CD4-positive, CD25-positive, alpha-beta regulatory T cell (primary cell): ENCODE data around the gene PER1. TPM values are rescaled to one million over a fixed set of nuclear protein-coding genes. Genes with fewer than 3 reads are reported as not detected.

Experiments used
- ATAC-seq, 2 donors: fragments of 150-1000 bp; cut with Tn5 transposase; one replicate each; pipeline ENCODE4 v1.10.0; 2021; ENCODE audit warnings: low read depth in 2 of 2, moderate number of reproducible peaks in 2 of 2, moderate library complexity in 1 of 2
- DNase-seq, 3 donors: peaks; one replicate each; pipeline versions ENCODE4 v3.0.0 to v3.0.0-alpha.2; 2012 to 2022; ENCODE audit warnings: mixed read lengths in 1 of 3
- H3K27ac ChIP-seq: one replicate; pipeline ENCODE4 v1.7.0; 2013; ENCODE audit warnings: mild to moderate bottlenecking, low read length; ENCODE audit not compliant: insufficient read depth, poor library complexity, severe bottlenecking
- H3K27me3 ChIP-seq: one replicate; pipeline ENCODE4 v1.7.0; 2013; ENCODE audit warnings: low read length; ENCODE audit not compliant: control insufficient read depth, insufficient read depth
- H3K36me3 ChIP-seq: one replicate; pipeline ENCODE4 v1.7.0; 2013; ENCODE audit warnings: mild to moderate bottlenecking, low read length, moderate library complexity; ENCODE audit not compliant: control insufficient read depth, insufficient read depth
- H3K4me1 ChIP-seq: 2 replicates; pipeline ENCODE4 v1.7.0; 2013; ENCODE audit warnings: mild to moderate bottlenecking, low read length; ENCODE audit not compliant: insufficient read depth, control insufficient read depth, poor library complexity, severe bottlenecking
- H3K4me3 ChIP-seq: one replicate; pipeline ENCODE4 v1.7.0; 2013; ENCODE audit warnings: low read depth, mild to moderate bottlenecking, low read length, moderate library complexity
- H3K9me3 ChIP-seq, 2 experiments: 1 replicate in 1 of 2; 2 replicates in 1 of 2; pipeline ENCODE4 v1.7.0; 2013; ENCODE audit warnings: low read length in 2 of 2, mild to moderate bottlenecking in 1 of 2, moderate library complexity in 1 of 2; ENCODE audit not compliant: control insufficient read depth in 2 of 2
- H3K27ac Mint-ChIP-seq, 3 donors: one replicate each; pipeline ENCODE4 v1.8.0; 2020 to 2022; ENCODE audit warnings: mild to moderate bottlenecking in 3 of 3, mixed read lengths in 3 of 3, moderate library complexity in 2 of 3
- H3K27me3 Mint-ChIP-seq: one replicate; pipeline ENCODE4 v1.8.0; 2022; ENCODE audit warnings: mild to moderate bottlenecking, mixed read lengths
- H3K36me3 Mint-ChIP-seq: one replicate; pipeline ENCODE4 v1.8.0; 2020; ENCODE audit warnings: mixed read lengths
- H3K4me1 Mint-ChIP-seq, 4 donors: one replicate each; pipeline ENCODE4 v1.8.0; 2020 to 2022; ENCODE audit warnings: mixed read lengths in 4 of 4, mild to moderate bottlenecking in 1 of 4
- H3K4me3 Mint-ChIP-seq, 4 donors: one replicate each; pipeline ENCODE4 v1.8.0; 2020 to 2022; ENCODE audit warnings: mild to moderate bottlenecking in 4 of 4, mixed read lengths in 4 of 4, moderate library complexity in 3 of 4
- H3K9me3 Mint-ChIP-seq, 7 donors: one replicate each; pipeline ENCODE4 v1.8.0; 2020 to 2022; ENCODE audit warnings: mixed read lengths in 7 of 7, mild to moderate bottlenecking in 3 of 7, moderate library complexity in 2 of 7
- polyA plus RNA-seq, 4 donors: library from polyadenylated mRNA; unstranded; fragments of 300-500 nt; fragmentation: Illumina TruSeq; gene quantifications; one replicate each; pipeline ENCODE4 v1.2.3, GENCODE V29; 2021
- total RNA-seq: library from RNA; stranded (reverse); gene quantifications from one replicate; pipeline ENCODE4 v1.2.3, GENCODE V29; 2022

Gene PER1
- total and polyA plus RNA-seq, 5 donors from 2014 or later: 4.8 to 1,740 (median 6.9) TPM

DNA sequence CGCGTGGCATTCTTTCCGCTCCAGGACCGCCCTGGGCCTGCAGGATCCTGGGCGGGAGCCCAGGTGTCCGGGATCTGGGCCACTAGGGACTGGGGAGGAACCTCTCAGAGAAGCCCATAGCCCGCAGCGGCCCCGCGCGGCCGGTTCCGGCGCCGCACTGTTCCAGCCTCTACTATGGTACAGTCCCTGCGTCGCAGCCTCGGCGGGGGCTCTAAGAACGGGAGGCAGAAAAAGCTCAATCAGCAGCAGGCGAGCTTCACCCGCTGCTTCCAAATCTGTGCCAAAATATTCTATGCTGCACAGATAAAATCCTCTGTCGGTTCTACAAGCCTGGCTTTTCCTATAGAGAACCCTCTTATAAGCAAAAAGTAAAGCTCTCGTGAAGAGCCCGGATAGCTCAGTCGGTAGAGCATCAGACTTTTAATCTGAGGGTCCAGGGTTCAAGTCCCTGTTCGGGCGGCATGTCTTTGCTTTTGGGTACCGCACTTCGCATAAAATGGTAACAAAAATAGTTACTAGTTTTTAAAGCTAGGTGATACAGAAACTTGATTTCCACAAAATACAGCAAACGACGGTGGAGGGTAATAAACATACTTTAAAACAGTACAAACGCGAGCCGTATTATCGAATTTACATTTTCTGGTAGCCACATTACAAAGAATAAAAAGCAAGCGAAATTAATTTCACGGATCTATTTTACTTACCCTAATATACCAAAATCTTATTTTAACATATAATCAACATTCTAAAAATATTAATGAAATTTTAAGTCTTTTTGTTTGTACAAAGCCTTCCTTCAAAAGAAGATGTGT lies 33.2 kb downstream of the PER1 start:
- peak overlapping the region; percentile 75 for H3K27ac ChIP-seq
- peaks cover 16 to 61% (median 37%) of the 10 kb centered on the region in 4 donors for H3K4me1 Mint-ChIP-seq

DNA sequence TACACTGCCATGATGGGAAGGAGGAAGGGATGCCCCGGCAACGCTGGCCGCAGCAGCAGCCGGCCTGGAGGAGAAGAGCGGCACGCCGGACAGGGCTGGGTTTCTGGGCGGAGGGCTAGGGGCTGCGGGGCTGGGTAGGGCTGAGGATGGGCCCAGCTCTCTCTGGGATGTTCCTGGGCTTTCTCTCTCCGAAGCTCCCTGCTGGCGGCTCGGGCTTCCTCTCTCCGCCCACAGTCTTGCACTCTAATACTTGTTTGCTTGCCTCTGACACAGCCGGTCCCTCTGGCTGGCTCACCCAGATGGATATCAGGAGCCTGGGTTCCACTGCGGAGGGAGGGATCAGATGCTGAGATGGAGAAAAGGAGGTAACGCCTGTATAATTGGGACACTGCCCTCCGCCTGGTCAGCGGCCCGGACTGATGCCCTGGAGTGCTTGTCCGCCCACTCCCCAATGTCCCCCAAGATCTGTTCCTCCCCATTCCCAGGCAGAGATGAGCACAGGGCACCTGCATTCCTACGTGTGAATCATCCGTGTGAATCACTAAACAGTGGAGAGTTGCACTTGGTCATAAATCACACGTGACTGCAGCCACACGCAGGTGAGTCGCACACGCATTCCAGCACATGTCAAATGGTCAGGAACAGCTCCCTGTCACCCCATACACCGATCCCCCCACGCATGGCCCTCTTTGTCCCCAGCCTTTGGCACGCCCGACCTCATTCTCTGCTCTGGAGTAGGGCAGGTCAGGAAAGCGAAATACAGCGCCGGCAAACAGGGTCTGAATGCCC lies 34.0 kb downstream of the PER1 start, which contains the start of gene ALOXE3:
ALOXE3 (minus strand) TSS at position 535 of the 789 bp plus-strand sequence; CDS start at position 11, 524 bp downstream.
- DNase-seq (no peak), ATAC-seq (peak in 1 of 2 donors; percentile 1)
- Histone ChIP-seq H3K9me3 (no peaks in the 10 kb centered on the region), H3K4me3 (peak within 1 kb of the TSS; percentile 86), H3K27ac (peak within 1 kb of the TSS; percentile 75), H3K27me3 (peaks cover 22% of the 10 kb centered on the region), H3K36me3 (no peaks in the 10 kb centered on the region), H3K4me1 (peaks cover 49% of the 10 kb centered on the region)
- Mint-ChIP-seq H3K4me1 (peaks cover 16 to 53% (median 31%) of the 10 kb centered on the region in 4 donors), H3K36me3 (peaks cover 7% of the 10 kb centered on the region), H3K27ac (peak within 1 kb of the TSS; percentile 95 to 100 (median 99)), H3K9me3 (peaks cover 0 to 11% (median 0%) of the 10 kb centered on the region in 7 donors), H3K27me3 (peaks cover 82% of the 10 kb centered on the region), H3K4me3 (peak within 1 kb of the TSS; percentile 93 to 98 (median 94))

More for the DNA sequence above, 33.2 kb downstream of the PER1 start:
- H3K4me3 ChIP-seq: peak overlapping the region; percentile 86
- ATAC-seq (peak; percentile 74), DNase-seq (peak; percentile 75 to 88 (median 80))
- no peaks in the 10 kb centered on the region for H3K36me3 ChIP-seq
- Mint-ChIP-seq H3K27ac (peak overlapping the region; percentile 95 to 100 (median 99)), H3K9me3 (peaks cover 0 to 12% (median 0%) of the 10 kb centered on the region in 7 donors), H3K36me3 (peaks cover 7% of the 10 kb centered on the region), H3K4me3 (peak overlapping the region; percentile 93 to 98 (median 94)), H3K27me3 (peaks cover 82% of the 10 kb centered on the region)
- H3K9me3 ChIP-seq: no peaks in the 10 kb centered on the region
- H3K27me3 ChIP-seq: peaks cover 22% of the 10 kb centered on the region
- H3K4me1 ChIP-seq: peaks cover 57% of the 10 kb centered on the region

DNA sequence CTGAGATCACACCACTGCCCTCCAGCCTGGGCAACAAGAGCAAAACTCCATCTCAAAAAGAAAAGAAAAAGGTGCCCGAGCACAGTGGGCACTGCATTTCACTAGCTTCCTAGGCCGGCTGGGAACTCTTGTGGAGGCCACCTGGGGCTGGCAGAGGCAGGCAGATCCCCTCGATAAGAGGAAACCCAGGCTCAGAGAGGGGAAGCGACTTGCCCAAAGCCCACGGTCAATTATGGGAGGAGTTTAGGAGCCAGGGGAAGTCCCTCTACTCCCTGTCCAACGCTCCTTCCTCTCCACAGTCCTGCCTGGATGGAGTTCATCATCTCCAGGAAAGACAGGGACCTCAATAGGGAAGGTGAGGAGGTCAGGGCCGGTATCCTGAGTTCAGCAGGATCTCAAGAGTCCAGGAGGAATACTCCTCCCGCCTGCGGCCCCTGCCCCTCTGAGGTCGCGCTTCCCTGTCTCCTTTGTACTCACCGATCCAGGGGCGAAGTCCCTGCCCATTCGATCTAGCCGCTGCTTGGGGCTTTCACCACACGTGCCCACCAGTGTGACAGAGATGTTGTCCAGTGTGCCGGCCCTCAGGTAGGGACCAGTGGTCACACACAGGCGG lies 34.7 kb downstream of the PER1 start:
- H3K4me1 Mint-ChIP-seq: peaks cover 16 to 46% (median 28%) of the 10 kb centered on the region in 4 donors
- Histone ChIP-seq H3K9me3 (no peaks in the 10 kb centered on the region), H3K27ac (no peak overlapping the region), H3K36me3 (no peaks in the 10 kb centered on the region), H3K4me3 (peak overlapping the region; percentile 7), H3K27me3 (peaks cover 26% of the 10 kb centered on the region), H3K4me1 (peaks cover 42% of the 10 kb centered on the region)
- DNase-seq (no peak), ATAC-seq (no peak)
- peak overlapping the region; percentile 63 to 94 (median 94) for H3K4me3 Mint-ChIP-seq
- H3K36me3 Mint-ChIP-seq: peaks cover 11% of the 10 kb centered on the region
- H3K9me3 Mint-ChIP-seq: peaks cover 0 to 11% (median 0%) of the 10 kb centered on the region in 7 donors
- peaks cover 86% of the 10 kb centered on the region for H3K27me3 Mint-ChIP-seq
- peak overlapping the region in 1 of 3 donors; percentile 69 for H3K27ac Mint-ChIP-seq

DNA sequence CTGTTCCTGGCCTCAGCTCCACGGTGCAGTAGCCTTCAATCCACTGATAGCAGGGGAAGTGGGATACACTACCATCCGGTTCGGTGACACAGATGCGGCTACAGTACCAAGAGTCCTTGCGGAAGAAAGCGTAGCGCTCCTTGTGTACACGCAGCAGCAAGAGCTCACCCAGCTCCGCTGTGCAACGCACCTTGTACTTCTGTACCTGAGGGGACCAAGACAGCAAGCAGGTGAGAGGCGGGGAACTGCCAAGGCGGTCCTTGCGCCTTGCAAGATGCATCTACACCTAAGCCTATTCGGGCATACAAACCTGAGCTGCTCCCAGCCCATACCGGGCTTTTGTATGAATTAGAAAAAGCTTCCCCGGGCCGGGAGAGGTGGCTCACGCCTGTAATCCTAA lies 35.4 kb downstream of the PER1 start:
- H3K36me3 ChIP-seq: no peaks in the 10 kb centered on the region
- ATAC-seq (no peak), DNase-seq (peak in 1 of 3 donors; percentile 8)
- Mint-ChIP-seq H3K4me1 (peaks cover 16 to 41% (median 27%) of the 10 kb centered on the region in 4 donors), H3K27ac (no peak overlapping the region), H3K27me3 (peaks cover 90% of the 10 kb centered on the region), H3K9me3 (peaks cover 0 to 11% (median 0%) of the 10 kb centered on the region in 7 donors), H3K36me3 (peaks cover 11% of the 10 kb centered on the region), H3K4me3 (peak overlapping the region in 2 of 4 donors; percentile 35 to 75)
- peaks cover 35% of the 10 kb centered on the region for H3K4me1 ChIP-seq
- H3K27me3 ChIP-seq: peaks cover 26% of the 10 kb centered on the region
- H3K27ac ChIP-seq: no peak overlapping the region
- no peaks in the 10 kb centered on the region for H3K9me3 ChIP-seq
- H3K4me3 ChIP-seq: no peak overlapping the region

DNA sequence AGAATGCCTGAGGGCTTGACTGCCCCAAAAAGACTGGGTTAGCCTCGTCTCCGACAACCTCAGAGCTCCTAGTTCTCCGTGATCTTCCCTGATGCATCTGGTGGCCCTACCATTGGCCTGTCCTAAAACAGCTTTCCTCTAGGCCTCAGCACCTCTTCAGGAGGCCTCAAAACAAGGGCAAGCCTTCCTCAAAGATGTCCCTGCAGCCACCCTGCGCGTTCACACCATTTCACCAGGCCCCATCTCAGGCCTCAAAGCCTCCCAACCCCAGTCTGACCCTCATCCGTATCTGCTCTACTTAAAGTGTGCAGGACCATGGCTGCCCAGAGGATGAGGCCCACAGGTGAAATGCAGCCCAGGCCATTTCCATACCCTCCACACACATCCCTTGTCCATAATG lies 41.3 kb downstream of the PER1 start:
- Mint-ChIP-seq H3K36me3 (peaks cover 4% of the 10 kb centered on the region), H3K4me3 (peak overlapping the region in 3 of 4 donors; percentile 18 to 75 (median 39)), H3K27me3 (peaks cover 53% of the 10 kb centered on the region), H3K27ac (peak overlapping the region in 1 of 3 donors; percentile 69), H3K9me3 (peaks cover 0 to 3% (median 0%) of the 10 kb centered on the region in 7 donors), H3K4me1 (peaks cover 0 to 6% (median 3%) of the 10 kb centered on the region in 4 donors)
- H3K27me3 ChIP-seq: peaks cover 15% of the 10 kb centered on the region
- H3K36me3 ChIP-seq: no peaks in the 10 kb centered on the region
- H3K4me1 ChIP-seq: peaks cover 10% of the 10 kb centered on the region
- H3K9me3 ChIP-seq: no peaks in the 10 kb centered on the region
- ATAC-seq: no peak
- no peak for DNase-seq
- H3K4me3 ChIP-seq: no peak overlapping the region
- H3K27ac ChIP-seq: no peak overlapping the region

DNA sequence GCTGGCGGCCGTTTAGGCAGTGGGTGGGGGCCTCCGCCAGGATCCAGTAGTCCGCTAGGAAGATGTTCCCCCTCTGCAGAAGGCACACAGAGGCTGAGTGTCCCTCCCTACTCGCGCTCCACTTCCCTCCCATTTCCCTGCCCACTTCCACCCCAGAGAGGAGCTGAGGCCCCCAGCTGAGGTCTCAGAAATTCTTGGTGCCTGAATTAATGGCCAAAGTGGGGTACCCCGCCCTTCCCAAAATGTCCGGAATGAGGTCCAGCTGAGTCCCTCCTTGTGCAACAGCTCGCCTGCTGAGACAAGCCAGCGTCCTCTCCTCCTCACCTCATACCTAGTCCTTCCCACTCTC lies 41.8 kb downstream of the PER1 start:
- ATAC-seq (no peak), DNase-seq (no peak)
- peaks cover 0 to 6% (median 3%) of the 10 kb centered on the region in 4 donors for H3K4me1 Mint-ChIP-seq
- H3K4me3 ChIP-seq: no peak overlapping the region
- H3K36me3 ChIP-seq: no peaks in the 10 kb centered on the region
- peak overlapping the region in 1 of 3 donors; percentile 62 for H3K27ac Mint-ChIP-seq
- H3K4me1 ChIP-seq: peaks cover 10% of the 10 kb centered on the region
- H3K4me3 Mint-ChIP-seq: peak overlapping the region in 2 of 4 donors; percentile 22 to 75
- H3K27me3 Mint-ChIP-seq: peaks cover 48% of the 10 kb centered on the region
- peaks cover 4% of the 10 kb centered on the region for H3K36me3 Mint-ChIP-seq
- peaks cover 0 to 3% (median 0%) of the 10 kb centered on the region in 7 donors for H3K9me3 Mint-ChIP-seq
- no peak overlapping the region for H3K27ac ChIP-seq
- H3K27me3 ChIP-seq: peaks cover 11% of the 10 kb centered on the region
- no peaks in the 10 kb centered on the region for H3K9me3 ChIP-seq
